ENCODE results near the gene HADHA. TPM values are rescaled to one million over a fixed set of nuclear protein-coding genes. Genes with fewer than 3 reads are reported as not detected.

HADHA gene
- total RNA-seq, 1 donor from 2014 or later = 169 TPM

DNA sequence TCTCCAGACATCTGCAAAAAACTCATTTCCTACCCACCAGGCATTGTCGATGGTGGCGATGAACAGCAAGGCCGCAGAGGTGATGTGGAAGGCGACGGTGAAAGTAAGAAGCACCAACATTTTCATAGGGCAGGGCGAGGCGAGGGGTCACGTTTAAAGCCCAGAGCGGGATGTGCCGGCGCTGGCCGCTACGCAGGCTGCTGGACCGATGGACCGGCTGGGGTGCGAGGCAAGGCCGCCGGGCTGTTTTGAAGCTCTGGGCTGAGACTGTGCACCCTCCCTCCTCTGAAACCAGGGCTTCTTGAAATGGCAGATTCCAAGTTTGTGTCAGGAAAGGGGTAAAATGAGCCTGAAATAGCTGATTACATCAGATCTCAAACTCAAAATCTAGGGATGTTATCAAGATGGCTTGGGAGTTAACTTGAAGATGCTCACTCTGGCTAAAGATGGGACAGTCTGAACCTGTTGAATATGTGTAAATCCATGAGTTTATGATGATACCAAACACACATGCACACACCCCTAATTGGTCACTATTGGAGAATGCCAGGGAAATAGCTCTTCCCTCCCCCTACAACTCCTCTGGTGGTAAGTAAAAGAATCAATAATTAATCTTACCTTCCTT is 103.2 kb downstream of the HADHA start:
- DNase-seq (ENCODE audit: low read depth) = no peak

Other genes with a start within 250 kb of the HADHA start
- gene RAB10, start 210.5 kb downstream of the HADHA start, total RNA-seq = 150 and 380 TPM in 2 replicates
- 0.69 and 3.0 TPM in 2 replicates for gene GAREM2, start 71.5 kb downstream of the HADHA start, total RNA-seq
- gene HADHB, start 307 bp upstream of the HADHA start, total RNA-seq = 123 and 195 TPM in 2 replicates
- 21.4 and 46.7 TPM in 2 replicates for gene SELENOI, start 101.5 kb upstream of the HADHA start, total RNA-seq
- 0.10 TPM in 1 of 2 replicates, not detected in the other for gene ADGRF3, start 102.2 kb upstream of the HADHA start, total RNA-seq
- gene DRC1, start 157.3 kb upstream of the HADHA start, total RNA-seq = 0.25 TPM in 1 of 2 replicates, not detected in the other
- under 0.01 and 0.15 TPM in 2 replicates for gene OTOF, start 233.5 kb upstream of the HADHA start, total RNA-seq